GM12891 (cell line): Measurements from ENCODE around the gene TXNDC16.

Source experiments
- POLR2A ChIP-seq: IDR thresholded peaks from 2 replicates; pipeline ENCODE4 v1.6.1; 2011; ENCODE audit warnings: low read depth, low read length, control low read depth
- POLR2AphosphoS5 ChIP-seq: IDR thresholded peaks from 2 replicates; pipeline ENCODE4 v1.6.1; 2011; ENCODE audit warnings: low read depth, low read length, control low read depth

DNA sequence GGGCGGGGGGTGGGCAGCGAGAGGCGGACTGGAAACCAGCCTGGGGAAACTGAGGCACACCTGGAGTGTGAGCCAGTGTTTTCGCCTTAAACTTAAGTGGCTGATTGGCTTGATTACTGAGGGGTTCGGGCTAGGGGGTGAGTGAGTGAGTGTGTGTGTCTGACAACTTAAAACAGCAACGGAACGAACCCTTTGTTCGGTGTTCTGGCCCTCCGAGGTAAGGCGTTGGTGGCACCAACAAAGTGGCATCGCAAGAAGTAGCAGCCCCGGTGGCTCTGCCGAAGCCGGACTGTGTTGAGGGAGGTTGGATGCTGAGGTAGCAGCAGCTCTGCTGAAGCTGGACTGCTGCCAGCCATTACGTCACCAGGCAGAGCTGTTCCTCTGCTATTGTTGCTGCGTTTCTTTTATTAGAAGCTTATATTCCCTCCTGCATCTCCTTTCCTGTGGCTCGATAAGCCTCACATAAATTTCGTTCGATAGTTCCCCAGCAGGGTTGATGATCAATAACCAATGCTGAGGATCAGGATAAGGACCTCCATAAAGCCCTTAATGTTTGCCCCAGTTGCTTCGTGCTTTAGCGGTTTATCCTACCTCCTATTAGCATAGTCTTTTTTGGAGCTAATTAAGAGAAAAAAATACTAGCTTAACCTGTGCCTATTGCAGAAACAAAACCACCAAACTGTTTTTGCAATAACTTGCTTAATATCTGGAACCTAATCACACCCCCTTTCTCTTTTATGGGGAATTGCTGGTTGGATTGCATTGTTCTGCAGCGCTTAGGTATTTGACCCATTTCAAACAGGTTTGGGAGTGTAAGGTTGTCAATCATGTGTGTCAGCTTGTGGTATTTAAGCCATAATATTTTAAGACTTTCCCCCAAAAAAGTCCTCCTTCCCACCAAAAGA is 1.6 kb upstream of the TXNDC16 start:
- TF ChIP-seq POLR2AphosphoS5: no peak
- no peak for TF ChIP-seq POLR2A
